Nephron (organoid): ENCODE results near the gene IL23R.

ENCODE experiments used
- H3K27ac Mint-ChIP-seq, 3 experiments: 2 replicates each; pipeline ENCODE4 v1.8.0; 2020; ENCODE audit warnings: mixed read lengths in 3 of 3, mild to moderate bottlenecking in 2 of 3, moderate library complexity in 1 of 3
- H3K27me3 Mint-ChIP-seq: 2 replicates; pipeline ENCODE4 v1.8.0; 2021; ENCODE audit warnings: low read depth, mild to moderate bottlenecking, moderate library complexity, mixed read lengths
- H3K36me3 Mint-ChIP-seq: 2 replicates; pipeline ENCODE4 v1.8.0; 2020; ENCODE audit warnings: low read depth, mixed read lengths
- H3K4me1 Mint-ChIP-seq: 2 replicates; pipeline ENCODE4 v1.8.0; 2020; ENCODE audit warnings: mixed read lengths
- H3K4me3 Mint-ChIP-seq, 3 experiments: 2 replicates each; pipeline ENCODE4 v1.8.0; 2020; ENCODE audit warnings: mild to moderate bottlenecking in 3 of 3, mixed read lengths in 3 of 3, moderate library complexity in 2 of 3
- H3K9me3 Mint-ChIP-seq: 2 replicates; pipeline ENCODE4 v1.8.0; 2020; ENCODE audit warnings: mixed read lengths
- TF ChIP-seq, protein P1 (sequence below), 3 experiments: fragments of 200-600 bp; sonication (generic); IDR thresholded peaks; one replicate each; pipeline ENCODE4 v1.5.0; 2021; ENCODE audit warnings: antibody characterized with exemption in 3 of 3; ENCODE audit not compliant: unreplicated experiment in 3 of 3

Gene IL23R

DNA sequence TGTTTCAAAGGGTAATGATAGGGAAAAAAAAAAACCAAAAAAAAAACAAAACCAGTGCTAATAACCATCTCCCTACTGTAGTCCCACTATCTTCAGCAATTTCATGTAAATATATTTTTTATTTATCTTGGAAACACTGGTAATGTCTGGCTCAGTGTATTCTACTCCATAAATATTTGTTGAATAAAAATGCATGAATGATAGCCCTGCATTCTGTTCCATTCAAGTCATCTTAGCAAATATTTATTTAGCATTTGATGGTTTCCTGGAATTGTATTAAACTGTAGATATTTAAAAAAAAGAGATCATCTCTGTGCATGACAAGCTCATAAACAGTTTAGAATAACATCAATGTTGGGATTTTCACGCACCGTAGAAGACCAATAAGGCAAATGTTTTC is 24.2 kb downstream of the IL23R start:
- no peaks in the 10 kb centered on the region for H3K9me3 Mint-ChIP-seq
- no peak overlapping the region for H3K27ac Mint-ChIP-seq
- H3K4me3 Mint-ChIP-seq: no peak overlapping the region
- TF ChIP-seq, protein P1, sequence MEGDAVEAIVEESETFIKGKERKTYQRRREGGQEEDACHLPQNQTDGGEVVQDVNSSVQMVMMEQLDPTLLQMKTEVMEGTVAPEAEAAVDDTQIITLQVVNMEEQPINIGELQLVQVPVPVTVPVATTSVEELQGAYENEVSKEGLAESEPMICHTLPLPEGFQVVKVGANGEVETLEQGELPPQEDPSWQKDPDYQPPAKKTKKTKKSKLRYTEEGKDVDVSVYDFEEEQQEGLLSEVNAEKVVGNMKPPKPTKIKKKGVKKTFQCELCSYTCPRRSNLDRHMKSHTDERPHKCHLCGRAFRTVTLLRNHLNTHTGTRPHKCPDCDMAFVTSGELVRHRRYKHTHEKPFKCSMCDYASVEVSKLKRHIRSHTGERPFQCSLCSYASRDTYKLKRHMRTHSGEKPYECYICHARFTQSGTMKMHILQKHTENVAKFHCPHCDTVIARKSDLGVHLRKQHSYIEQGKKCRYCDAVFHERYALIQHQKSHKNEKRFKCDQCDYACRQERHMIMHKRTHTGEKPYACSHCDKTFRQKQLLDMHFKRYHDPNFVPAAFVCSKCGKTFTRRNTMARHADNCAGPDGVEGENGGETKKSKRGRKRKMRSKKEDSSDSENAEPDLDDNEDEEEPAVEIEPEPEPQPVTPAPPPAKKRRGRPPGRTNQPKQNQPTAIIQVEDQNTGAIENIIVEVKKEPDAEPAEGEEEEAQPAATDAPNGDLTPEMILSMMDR (IDR thresholded peaks at IDR 0.05; ENCODE audit: unreplicated experiment in 3 of 3): no peak
- no peaks in the 10 kb centered on the region for H3K27me3 Mint-ChIP-seq
- no peaks in the 10 kb centered on the region for H3K36me3 Mint-ChIP-seq
- no peaks in the 10 kb centered on the region for H3K4me1 Mint-ChIP-seq

DNA sequence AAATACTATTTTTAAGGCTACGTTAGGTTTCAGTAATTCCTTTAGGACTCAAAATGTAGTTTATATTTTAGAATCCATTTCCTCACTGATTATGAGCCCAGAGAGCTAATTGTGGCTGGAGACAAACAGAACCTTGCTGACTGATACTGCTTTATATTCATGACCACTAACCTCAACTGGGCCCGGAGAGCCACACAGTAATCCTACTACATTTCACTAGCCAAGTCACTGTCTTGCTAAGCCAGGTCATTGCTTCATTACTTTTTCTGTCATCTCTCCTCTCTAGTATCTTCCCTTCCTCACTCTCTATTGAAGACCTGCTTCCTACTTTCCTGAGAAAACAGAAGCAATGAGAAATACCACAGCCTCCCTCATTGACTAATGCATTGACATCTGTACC is 24.7 kb downstream of the IL23R start:
- Mint-ChIP-seq H3K9me3 (no peaks in the 10 kb centered on the region), H3K4me3 (no peak overlapping the region), H3K4me1 (no peaks in the 10 kb centered on the region), H3K36me3 (no peaks in the 10 kb centered on the region), H3K27me3 (no peaks in the 10 kb centered on the region), H3K27ac (no peak overlapping the region)
- TF ChIP-seq, protein P1 (IDR thresholded peaks at IDR 0.05; ENCODE audit: unreplicated experiment in 3 of 3): no peak

DNA sequence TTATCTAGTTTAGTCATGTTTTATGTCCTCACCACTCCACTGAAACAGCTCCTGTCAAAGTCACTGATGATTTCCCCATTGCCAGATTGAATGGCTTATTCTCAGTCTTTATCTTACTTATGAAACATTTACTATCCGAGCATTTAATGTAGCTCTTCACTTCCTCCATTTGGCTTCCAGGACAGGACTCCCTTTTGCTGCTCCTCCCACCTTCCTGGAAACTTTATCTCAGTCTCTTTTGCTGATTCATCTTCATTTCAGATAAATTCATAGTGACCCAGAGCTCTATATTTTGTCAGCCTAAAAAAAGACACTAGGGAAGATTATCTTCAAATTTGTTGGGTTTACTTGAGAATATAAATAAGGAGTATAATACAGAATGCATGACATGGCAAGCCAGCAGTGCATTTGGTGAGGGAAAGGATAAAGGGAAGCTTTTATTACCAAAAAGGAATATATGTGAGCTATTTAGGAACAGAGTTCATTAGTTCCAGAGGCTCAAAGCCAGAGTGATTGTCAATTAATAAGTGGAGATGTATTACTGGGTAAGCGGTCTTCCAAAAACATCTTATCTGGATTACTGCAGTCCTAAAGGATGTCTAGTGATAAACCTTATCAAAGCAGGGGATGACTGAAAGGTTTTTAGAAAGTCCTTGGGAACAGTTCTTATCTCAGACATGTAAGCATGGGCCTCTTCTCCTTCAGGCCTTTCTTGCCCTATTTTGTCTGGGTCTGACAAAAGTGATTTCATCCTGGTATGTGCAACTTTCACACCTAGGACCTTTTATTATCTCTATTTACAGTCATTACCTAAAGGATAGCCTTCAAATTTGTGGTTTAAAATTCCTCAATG is 25.6 kb downstream of the IL23R start:
- Mint-ChIP-seq H3K27ac (no peak overlapping the region), H3K4me1 (no peaks in the 10 kb centered on the region), H3K4me3 (no peak overlapping the region), H3K9me3 (no peaks in the 10 kb centered on the region), H3K36me3 (no peaks in the 10 kb centered on the region), H3K27me3 (no peaks in the 10 kb centered on the region)
- TF ChIP-seq, protein P1 (IDR thresholded peaks at IDR 0.05; ENCODE audit: unreplicated experiment in 3 of 3): no peak

DNA sequence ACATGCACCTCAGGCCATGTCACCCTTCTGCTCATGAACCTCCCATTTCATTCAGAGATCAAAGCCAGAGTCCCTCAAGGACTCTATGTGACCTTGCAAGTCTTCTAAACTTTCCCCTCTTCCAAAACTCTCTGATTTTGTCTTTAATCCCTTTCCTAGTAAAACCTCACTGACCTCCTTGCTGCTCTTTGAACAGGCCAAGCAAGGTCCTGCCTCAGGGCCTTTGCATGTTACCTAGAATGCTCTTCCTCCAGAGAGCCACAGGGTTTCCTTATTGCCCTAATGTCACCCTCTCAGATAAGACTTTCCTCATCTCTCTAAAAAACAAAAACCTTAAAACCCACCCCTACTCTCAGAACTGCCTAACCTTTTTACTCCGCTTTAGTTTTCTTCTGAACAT is 26.6 kb downstream of the IL23R start:
- H3K27ac Mint-ChIP-seq: no peak overlapping the region
- TF ChIP-seq, protein P1 (IDR thresholded peaks at IDR 0.05; ENCODE audit: unreplicated experiment in 3 of 3): no peak
- no peaks in the 10 kb centered on the region for H3K9me3 Mint-ChIP-seq
- no peaks in the 10 kb centered on the region for H3K27me3 Mint-ChIP-seq
- H3K36me3 Mint-ChIP-seq: no peaks in the 10 kb centered on the region
- H3K4me3 Mint-ChIP-seq: no peak overlapping the region
- H3K4me1 Mint-ChIP-seq: no peaks in the 10 kb centered on the region

DNA sequence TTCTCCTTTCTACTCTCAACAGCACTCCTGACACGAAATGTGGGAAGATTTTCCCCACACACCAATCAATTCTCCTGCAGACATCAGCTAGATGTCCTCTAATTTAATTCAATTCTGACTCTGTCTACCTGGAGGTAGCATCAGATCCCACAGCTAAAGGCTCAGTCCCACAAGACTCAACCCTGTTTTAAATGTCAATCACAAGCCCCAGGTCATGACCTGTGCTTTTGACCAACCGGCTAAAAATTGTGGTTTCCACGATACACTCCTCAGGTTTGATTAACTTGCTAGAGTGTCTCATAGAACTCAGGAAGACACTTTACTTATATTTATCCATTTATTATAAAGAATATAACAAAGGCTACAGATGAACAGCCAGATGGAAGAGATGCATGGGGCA is 27.4 kb downstream of the IL23R start:
- Mint-ChIP-seq H3K36me3 (no peaks in the 10 kb centered on the region), H3K4me3 (no peak overlapping the region), H3K27ac (no peak overlapping the region), H3K9me3 (no peaks in the 10 kb centered on the region), H3K27me3 (no peaks in the 10 kb centered on the region), H3K4me1 (no peaks in the 10 kb centered on the region)
- TF ChIP-seq, protein P1 (IDR thresholded peaks at IDR 0.05; ENCODE audit: unreplicated experiment in 3 of 3): no peak
